ENCODE measurements around the gene DAPK2. TPM values are rescaled to one million over a fixed set of nuclear protein-coding genes. Genes with fewer than 3 reads are reported as not detected.

DAPK2 gene
- total and polyA plus RNA-seq, 2 of the 4 experiments (the other 2 are of a cell fraction), result 0.34 to 0.36 TPM

- no peak overlapping the region for H3K4me3 ChIP-seq (ENCODE audit: insufficient read depth, low read depth, low read length)
- no peaks in the 10 kb centered on the region for H3K36me3 ChIP-seq (ENCODE audit: control insufficient read depth, insufficient read depth, low read length)
- in situ Hi-C loops (cut with MboI; ENCODE audit: low sequenced_read_pairs) (no loop called here), intact Hi-C loops (cut with micrococcal nuclease) (no loop called here), dilution Hi-C loops (cut with HindIII; ENCODE audit: low sequenced_read_pairs, unreplicated experiment) (no loop called here)
- H3K9me1 ChIP-seq (ENCODE audit: insufficient read depth, low read length), result no peaks in the 10 kb centered on the region; the same call in none of the 2 replicates
- no peaks in the 10 kb centered on the region; the same call in 1 of the 2 replicates for H4K20me1 ChIP-seq (ENCODE audit: insufficient read depth, low read length)
- CTCF ChIA-PET, result no interaction called here
- peaks cover 7% of the 10 kb centered on the region; the same call in 1 of the 2 replicates for H3K4me1 ChIP-seq (ENCODE audit: control insufficient read depth, insufficient read depth, low read length)
- H3K27me3 ChIP-seq (ENCODE audit: control insufficient read depth, insufficient read depth, low read length), result no peaks in the 10 kb centered on the region
- no peak overlapping the region for H2AK5ac ChIP-seq (ENCODE audit: low read depth, low read length)
- H3K14ac ChIP-seq (replicated peaks; ENCODE audit: low read depth, low read length), result no peak overlapping the region
- no peak overlapping the region for H4K8ac ChIP-seq (ENCODE audit: low read depth in 2 of 2, low read length in 2 of 2)
- ATAC-seq (ENCODE audit: low read depth), result no peak
- POLR2A ChIA-PET (ENCODE audit: unreplicated experiment), result no interaction called here
- DNase-seq, result no peak
- no TSS peak for BruUV-seq (replicated peaks)
- H2BK15ac ChIP-seq (ENCODE audit: low read depth, low read length), result no peak overlapping the region
- H2BK5ac ChIP-seq (ENCODE audit: low read depth, low read length, poor library complexity, severe bottlenecking), result no peak overlapping the region
- H3K27ac ChIP-seq (ENCODE audit: insufficient read depth, low read length), result no peak overlapping the region
- H3K56ac ChIP-seq (ENCODE audit: extremely low read depth, insufficient read depth, low read length), result no peak overlapping the region
- no peak overlapping the region for H2AFZ ChIP-seq (replicated peaks; ENCODE audit: low read length, poor library complexity)
- no peaks in the 10 kb centered on the region for H3K9me3 ChIP-seq (ENCODE audit: control insufficient read depth, insufficient read depth, low read length)
- no peak overlapping the region for H3K4ac ChIP-seq (ENCODE audit: low read depth, low read length)
- H3K18ac ChIP-seq (ENCODE audit: low read depth, low read length), result no peak overlapping the region
- H2BK20ac ChIP-seq (ENCODE audit: low read depth, low read length), result no peak overlapping the region
- H2BK120ac ChIP-seq (ENCODE audit: low read depth, low read length), result no peak overlapping the region
- H2AK9ac ChIP-seq (replicated peaks; ENCODE audit: low read depth, low read length, poor library complexity), result no peak overlapping the region
- 60% methylated on average over 1 of the region's 3 CpGs; no CpG with 5 or more reads in 1 of the 2 experiments for WGBS, 2 experiments (ENCODE audit: extremely low coverage in 2 of 2, insufficient read length in 1 of 2)
- no peak overlapping the region for H3K4me2 ChIP-seq (ENCODE audit: low read depth, low read length)
- H4K5ac ChIP-seq (ENCODE audit: low read depth, low read length), result no peak overlapping the region
- H4K91ac ChIP-seq (ENCODE audit: insufficient read depth, low read depth, low read length), result no peak overlapping the region
- no peak overlapping the region for H3K23ac ChIP-seq (ENCODE audit: low read depth, low read length)
- no peak overlapping the region for H3K9ac ChIP-seq (ENCODE audit: low read depth, low read length)
- no peak for TF ChIP-seq MAZ (IDR thresholded peaks at IDR 0.05; ENCODE audit: borderline replicate concordance, low read depth, low read length)
- no peak for TF ChIP-seq MXI1 (IDR thresholded peaks at IDR 0.05; ENCODE audit: borderline replicate concordance, low read depth, low read length)
- TF ChIP-seq POLR2A (IDR thresholded peaks at IDR 0.05; ENCODE audit: low read depth, low read length), result no peak
- no peak for TF ChIP-seq MAFK (IDR thresholded peaks at IDR 0.05; ENCODE audit: low read depth, low read length)
- TF ChIP-seq BHLHE40 (IDR thresholded peaks at IDR 0.05; ENCODE audit: low read depth, low read length), result no peak
- TF ChIP-seq RFX5 (IDR thresholded peaks at IDR 0.05; ENCODE audit: low read depth, low read length), result no peak
- no peak for TF ChIP-seq RAD21 (IDR thresholded peaks at IDR 0.05; ENCODE audit: low read length)
- TF ChIP-seq NFE2L2 (IDR thresholded peaks at IDR 0.05; ENCODE audit: low read depth, low read length), result no peak
- TF ChIP-seq CTCF (conservative IDR thresholded peaks at IDR 0.05; ENCODE audit: low read depth, low read length), result no peak
- TF ChIP-seq CEBPB (IDR thresholded peaks at IDR 0.05; ENCODE audit: low read depth, low read length), result no peak
- TF ChIP-seq USF2 (IDR thresholded peaks at IDR 0.05; ENCODE audit: low read depth, low read length), result no peak
- no peak for TF ChIP-seq CHD1 (IDR thresholded peaks at IDR 0.05; ENCODE audit: low read depth, low read length)
- no peak for TF ChIP-seq RCOR1 (IDR thresholded peaks at IDR 0.05; ENCODE audit: insufficient replicate concordance, low read length)
- no peak for TF ChIP-seq SMC3 (IDR thresholded peaks at IDR 0.05; ENCODE audit: low read depth, low read length)
- TF ChIP-seq FOS (IDR thresholded peaks at IDR 0.05; ENCODE audit: low read depth, low read length), result no peak
- TF ChIP-seq ELK1 (IDR thresholded peaks at IDR 0.05; ENCODE audit: borderline replicate concordance, low read depth, low read length), result no peak
- H3K79me1 ChIP-seq (ENCODE audit: low read depth in 1 of 2, low read length in 2 of 2), result no peaks in the 10 kb centered on the region
These were observed 62.0 kb downstream of the DAPK2 start for GRCh38 chr15:63984331-63984730.
